HG02571 (cell line): Measurements from ENCODE around the gene CLCA2.

ENCODE experiments used
- ATAC-seq: cut with Tn5 transposase; IDR thresholded peaks from one replicate; pipeline ENCODE4 v1.9.1; 2021; ENCODE audit warnings: mild to moderate bottlenecking, moderate library complexity; ENCODE audit not compliant: unreplicated experiment

CLCA2 gene

GRCh38 chr1:86429122-86429725 lies 5.3 kb downstream of the CLCA2 start:
- no peak for ATAC-seq

- no peak for ATAC-seq
Measured at GRCh38 chr1:86429835-86430234, 5.9 kb downstream of the CLCA2 start.

DNA sequence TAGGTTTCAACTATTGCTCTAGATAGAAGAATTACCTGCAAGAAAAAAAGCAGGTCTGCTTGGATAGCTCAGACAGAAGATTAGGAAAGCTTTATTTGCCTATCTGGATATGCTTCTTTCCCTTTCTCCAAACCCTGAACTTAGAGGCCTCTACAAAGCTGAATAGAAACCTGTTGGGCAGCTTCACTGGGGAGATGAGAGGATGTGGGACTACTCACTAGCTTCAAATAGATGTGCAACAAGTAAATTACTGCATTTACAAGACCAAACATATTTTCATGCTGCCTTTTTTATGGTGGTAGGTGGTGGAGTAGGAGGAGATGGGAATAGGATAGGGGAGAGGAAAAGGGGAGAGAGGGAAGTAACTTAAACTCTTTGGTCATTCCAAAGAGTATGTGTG lies 6.4 kb downstream of the CLCA2 start:
- ATAC-seq: no peak

DNA sequence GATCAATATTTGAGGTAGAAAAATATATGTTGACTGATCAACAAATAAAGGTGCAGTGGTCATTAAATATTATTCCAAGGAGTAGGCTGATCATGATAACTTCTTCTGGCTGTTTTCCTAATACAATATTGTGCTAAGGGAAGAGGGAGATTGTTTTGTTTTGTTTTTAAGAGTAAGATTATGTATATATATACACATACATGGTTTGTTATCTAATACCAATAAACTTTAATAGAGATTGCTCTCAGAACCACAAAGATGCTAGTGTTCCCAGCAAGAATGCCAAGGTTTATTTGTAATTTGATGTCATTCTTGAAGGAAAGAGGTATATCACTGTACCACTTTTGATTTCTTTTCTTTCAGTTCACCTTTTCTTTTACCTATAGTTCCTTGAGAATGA lies 10.1 kb downstream of the CLCA2 start:
- no peak for ATAC-seq

GRCh38 chr1:86435327-86435726 lies 11.4 kb downstream of the CLCA2 start:
- ATAC-seq: no peak

DNA sequence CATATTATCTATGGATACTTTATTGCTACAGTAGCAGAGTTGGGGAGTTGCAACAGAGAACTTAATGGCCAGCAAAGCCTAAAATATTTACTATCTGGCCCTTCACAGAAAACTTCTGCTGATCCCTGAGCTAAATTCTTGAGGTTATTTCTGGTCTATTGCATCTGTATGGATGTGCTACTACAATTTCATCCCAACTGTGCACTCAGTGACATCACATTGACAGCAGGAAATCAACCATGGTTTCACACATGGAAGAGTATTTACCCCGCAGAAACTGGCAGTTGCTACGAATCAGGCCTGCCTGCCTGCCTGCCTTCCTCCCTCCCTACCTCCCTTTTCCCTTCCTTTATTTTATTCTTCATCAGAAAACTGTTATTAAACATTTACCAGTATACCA lies 12.1 kb downstream of the CLCA2 start:
- ATAC-seq: no peak

- ATAC-seq: no peak
Measured at GRCh38 chr1:86441581-86441980, 17.6 kb downstream of the CLCA2 start.

GRCh38 chr1:86441997-86442396 lies 18.0 kb downstream of the CLCA2 start:
- no peak for ATAC-seq

DNA sequence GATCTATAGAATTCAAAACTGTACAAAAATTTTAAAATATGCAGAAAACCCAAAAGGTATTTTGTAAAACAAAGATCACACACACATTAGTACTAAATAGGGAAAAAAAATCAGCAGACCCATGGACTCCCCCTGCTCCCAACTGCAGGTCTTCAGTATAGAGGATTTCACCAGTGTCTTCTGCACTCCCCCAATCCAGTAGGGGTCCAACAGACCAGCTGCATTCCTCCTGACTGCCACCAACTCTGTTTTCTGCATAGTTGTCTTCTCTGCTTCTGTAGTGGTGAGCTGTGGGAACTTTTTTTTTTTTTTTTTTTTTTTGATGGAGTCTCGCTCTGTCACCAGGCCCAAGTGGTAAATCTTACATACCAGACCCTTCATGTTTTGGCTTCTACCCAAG lies 21.9 kb downstream of the CLCA2 start:
- ATAC-seq: no peak

- no peak for ATAC-seq
Measured at GRCh38 chr1:86447198-86447790, 23.3 kb downstream of the CLCA2 start.

- no peak for ATAC-seq
Measured at GRCh38 chr1:86448670-86449069, 24.7 kb downstream of the CLCA2 start.

GRCh38 chr1:86449103-86449502 lies 25.1 kb downstream of the CLCA2 start:
- ATAC-seq: no peak

- no peak for ATAC-seq
Measured at GRCh38 chr1:86450847-86451246, 26.9 kb downstream of the CLCA2 start.

GRCh38 chr1:86453664-86454063 lies 29.7 kb downstream of the CLCA2 start:
- no peak for ATAC-seq

GRCh38 chr1:86455073-86455472 lies 31.1 kb downstream of the CLCA2 start:
- no peak for ATAC-seq

- no peak for ATAC-seq
Measured at GRCh38 chr1:86460998-86461397, 37.0 kb downstream of the CLCA2 start.

GRCh38 chr1:86461482-86461881 lies 37.5 kb downstream of the CLCA2 start:
- ATAC-seq: no peak

- no peak for ATAC-seq
Measured at GRCh38 chr1:86464819-86465218, 40.8 kb downstream of the CLCA2 start.

- no peak for ATAC-seq
Measured at GRCh38 chr1:86466109-86466844, 42.3 kb downstream of the CLCA2 start.

DNA sequence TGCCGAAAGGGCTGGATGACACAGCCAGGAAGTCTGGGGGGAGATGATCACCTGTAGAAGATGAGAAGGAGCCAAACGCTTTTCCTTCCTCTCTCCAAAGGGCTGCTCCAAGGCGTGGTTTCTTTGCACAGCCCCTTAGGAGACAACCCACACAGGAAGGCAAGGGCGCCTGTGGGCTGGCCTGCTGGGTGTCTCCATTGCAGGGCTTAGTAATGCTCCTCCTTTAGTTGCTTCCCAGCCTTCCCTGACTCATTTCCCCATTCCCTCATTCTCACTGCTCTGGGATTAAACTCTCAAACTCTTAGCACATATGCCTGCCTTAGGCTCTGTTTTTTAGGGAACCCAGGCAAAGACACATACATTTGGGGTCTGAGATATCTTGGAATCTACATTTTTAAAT lies 43.0 kb downstream of the CLCA2 start:
- no peak for ATAC-seq

- ATAC-seq: no peak
Measured at GRCh38 chr1:86468501-86468977, 44.6 kb downstream of the CLCA2 start, which contains the start of gene CLCA1. CLCA1 (plus strand) TSS chr1:86468927; CDS start chr1:86468972, 45 bp downstream.

DNA sequence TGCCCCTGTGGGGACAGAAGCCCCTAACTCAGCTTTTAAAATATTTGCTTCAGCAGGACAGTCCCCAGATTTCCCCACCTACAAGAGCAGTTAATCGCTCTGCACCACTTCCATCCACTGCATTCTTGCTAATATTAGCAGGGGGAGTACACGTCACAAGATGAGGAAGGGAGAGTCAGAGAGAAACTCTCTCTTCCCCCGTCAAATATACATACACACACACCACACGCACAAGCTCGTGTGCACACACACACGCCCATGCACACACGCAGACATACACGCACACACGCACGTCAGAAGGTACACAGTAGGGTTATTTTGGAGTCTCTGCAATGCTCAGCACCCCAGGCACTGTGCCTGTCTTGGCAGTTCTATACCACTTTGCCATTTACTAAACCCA lies 46.9 kb downstream of the CLCA2 start:
- ATAC-seq: no peak
